Mesothelial cell of epicardium (in vitro differentiated cells): Measurements from ENCODE around the gene CELA1. TPM values are rescaled to one million over a fixed set of nuclear protein-coding genes. Genes with fewer than 3 reads are reported as not detected.

ENCODE experiments used
- DNase-seq, 2 experiments: peaks; one replicate each; pipeline ENCODE4 v3.0.0; 2021; ENCODE audit warnings: low spot score in 2 of 2; ENCODE audit not compliant: unreplicated experiment in 2 of 2
- H3K27ac Mint-ChIP-seq: 2 replicates; pipeline ENCODE4 v1.8.0; 2021; ENCODE audit warnings: mixed read lengths
- H3K27me3 Mint-ChIP-seq: 2 replicates; pipeline ENCODE4 v1.8.0; 2021; ENCODE audit warnings: low read depth, mixed read lengths
- H3K36me3 Mint-ChIP-seq: 2 replicates; pipeline ENCODE4 v1.8.0; 2021; ENCODE audit warnings: mixed read lengths
- H3K4me1 Mint-ChIP-seq: 2 replicates; pipeline ENCODE4 v1.8.0; 2021; ENCODE audit warnings: mixed read lengths
- H3K4me3 Mint-ChIP-seq: 2 replicates; pipeline ENCODE4 v1.8.0; 2021; ENCODE audit warnings: mild to moderate bottlenecking, moderate library complexity, mixed read lengths
- H3K9me3 Mint-ChIP-seq: 2 replicates; pipeline ENCODE4 v1.8.0; 2021; ENCODE audit warnings: mixed read lengths
- total RNA-seq: library from RNA; stranded (reverse); gene quantifications from 3 replicates; pipeline ENCODE4 v1.2.1, GENCODE V29; 2021
- TF ChIP-seq, protein P1 (sequence below): fragments of 200-600 bp; sonication (generic); IDR thresholded peaks from one replicate; pipeline ENCODE4 v1.5.0; 2021; ENCODE audit warnings: antibody characterized with exemption; ENCODE audit not compliant: unreplicated experiment

Gene CELA1
- total RNA-seq, 1 donor from 2014 or later = not detected

GRCh38 chr12:51351913-51352532 is 5.5 kb upstream of the CELA1 start:
- Mint-ChIP-seq H3K4me3 (no peak overlapping the region), H3K36me3 (peaks cover under 1% of the 10 kb centered on the region), H3K27ac (no peak overlapping the region), H3K9me3 (no peaks in the 10 kb centered on the region), H3K27me3 (no peaks in the 10 kb centered on the region), H3K4me1 (peaks cover 3% of the 10 kb centered on the region)
- DNase-seq = peak in 1 of 2 experiments; percentile 54
- TF ChIP-seq, protein P1, sequence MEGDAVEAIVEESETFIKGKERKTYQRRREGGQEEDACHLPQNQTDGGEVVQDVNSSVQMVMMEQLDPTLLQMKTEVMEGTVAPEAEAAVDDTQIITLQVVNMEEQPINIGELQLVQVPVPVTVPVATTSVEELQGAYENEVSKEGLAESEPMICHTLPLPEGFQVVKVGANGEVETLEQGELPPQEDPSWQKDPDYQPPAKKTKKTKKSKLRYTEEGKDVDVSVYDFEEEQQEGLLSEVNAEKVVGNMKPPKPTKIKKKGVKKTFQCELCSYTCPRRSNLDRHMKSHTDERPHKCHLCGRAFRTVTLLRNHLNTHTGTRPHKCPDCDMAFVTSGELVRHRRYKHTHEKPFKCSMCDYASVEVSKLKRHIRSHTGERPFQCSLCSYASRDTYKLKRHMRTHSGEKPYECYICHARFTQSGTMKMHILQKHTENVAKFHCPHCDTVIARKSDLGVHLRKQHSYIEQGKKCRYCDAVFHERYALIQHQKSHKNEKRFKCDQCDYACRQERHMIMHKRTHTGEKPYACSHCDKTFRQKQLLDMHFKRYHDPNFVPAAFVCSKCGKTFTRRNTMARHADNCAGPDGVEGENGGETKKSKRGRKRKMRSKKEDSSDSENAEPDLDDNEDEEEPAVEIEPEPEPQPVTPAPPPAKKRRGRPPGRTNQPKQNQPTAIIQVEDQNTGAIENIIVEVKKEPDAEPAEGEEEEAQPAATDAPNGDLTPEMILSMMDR = peak; percentile 57

DNA sequence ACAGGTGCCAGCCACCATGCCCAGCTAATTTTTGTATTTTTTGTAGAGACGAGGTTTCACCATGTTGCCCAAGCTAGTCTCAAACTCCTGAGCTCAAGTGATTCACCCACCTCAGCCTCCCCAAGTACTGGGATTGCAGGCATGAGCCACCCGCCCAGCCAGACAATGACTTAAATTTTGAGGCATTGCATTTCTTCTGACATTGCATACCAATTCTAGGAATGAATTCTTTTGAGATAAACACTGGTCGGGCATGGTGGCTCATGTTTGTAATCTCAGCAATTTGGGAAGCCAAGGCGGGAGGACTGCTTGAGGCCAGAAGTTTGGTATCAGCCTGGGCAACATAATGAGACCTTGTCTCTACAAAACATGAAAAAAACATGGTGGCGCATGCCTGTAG is 2.5 kb upstream of the CELA1 start:
- Mint-ChIP-seq H3K4me3 (no peak overlapping the region), H3K36me3 (no peaks in the 10 kb centered on the region), H3K4me1 (peaks cover 23% of the 10 kb centered on the region), H3K27ac (no peak overlapping the region), H3K9me3 (no peaks in the 10 kb centered on the region), H3K27me3 (no peaks in the 10 kb centered on the region)
- TF ChIP-seq, protein P1 = no peak
- DNase-seq = no peak

GRCh38 chr12:51348116-51348515 is 1.6 kb upstream of the CELA1 start:
- Mint-ChIP-seq H3K4me1 (peaks cover 23% of the 10 kb centered on the region), H3K9me3 (no peaks in the 10 kb centered on the region), H3K4me3 (no peak overlapping the region), H3K27me3 (no peaks in the 10 kb centered on the region), H3K27ac (no peak overlapping the region), H3K36me3 (no peaks in the 10 kb centered on the region)
- TF ChIP-seq, protein P1 = no peak
- no peak for DNase-seq

GRCh38 chr12:51345681-51346080 is 798 bp downstream of the CELA1 start:
- no peak for DNase-seq
- TF ChIP-seq, protein P1 = no peak
- Mint-ChIP-seq H3K27me3 (no peaks in the 10 kb centered on the region), H3K4me1 (peaks cover 27% of the 10 kb centered on the region), H3K36me3 (no peaks in the 10 kb centered on the region), H3K4me3 (no peak overlapping the region), H3K27ac (peak overlapping the region; percentile 72), H3K9me3 (no peaks in the 10 kb centered on the region)

DNA sequence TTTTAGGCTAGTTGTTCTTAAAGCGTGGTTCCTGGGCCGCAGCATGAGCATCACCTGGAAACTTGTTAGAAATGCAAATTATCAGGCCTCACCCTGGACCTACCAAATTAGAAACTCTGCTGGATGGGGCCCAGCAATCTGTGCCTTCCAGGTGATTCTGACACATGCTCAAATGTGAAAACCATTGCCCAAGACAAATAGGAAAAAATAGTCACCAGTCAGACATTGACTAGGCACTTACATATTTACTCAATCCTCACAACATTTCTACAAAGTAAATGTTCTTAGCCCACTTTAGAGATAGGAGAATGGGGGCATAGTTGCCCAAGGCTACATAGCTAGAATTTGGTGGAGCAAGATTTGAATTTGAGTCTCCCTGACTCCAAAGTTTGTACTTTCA is 3.3 kb downstream of the CELA1 start:
- no peak overlapping the region for H3K27ac Mint-ChIP-seq
- H3K4me1 Mint-ChIP-seq = peaks cover 27% of the 10 kb centered on the region
- TF ChIP-seq, protein P1 = no peak
- no peak overlapping the region for H3K4me3 Mint-ChIP-seq
- no peaks in the 10 kb centered on the region for H3K36me3 Mint-ChIP-seq
- H3K27me3 Mint-ChIP-seq = no peaks in the 10 kb centered on the region
- DNase-seq = no peak
- no peaks in the 10 kb centered on the region for H3K9me3 Mint-ChIP-seq

- H3K4me3 Mint-ChIP-seq = no peak overlapping the region
- no peaks in the 10 kb centered on the region for H3K27me3 Mint-ChIP-seq
- peaks cover 26% of the 10 kb centered on the region for H3K4me1 Mint-ChIP-seq
- H3K36me3 Mint-ChIP-seq = no peaks in the 10 kb centered on the region
- no peak for DNase-seq
- TF ChIP-seq, protein P1 = no peak
- H3K27ac Mint-ChIP-seq = no peak overlapping the region
- no peaks in the 10 kb centered on the region for H3K9me3 Mint-ChIP-seq
Measured at GRCh38 chr12:51342416-51342815, 4.1 kb downstream of the CELA1 start.
